MM.1S (cell line): Measurements from ENCODE around the gene CCZ1.
"Not testable (repeated sequence)": the region's sequence is repeated elsewhere in the genome, so short reads cannot be mapped to it uniquely, and the experiment has no call there.

Experiments
- CTCF ChIP-seq: fragments of 300-600 bp; sonication (generic); IDR thresholded peaks from 2 replicates; pipeline ENCODE4 v1.5.1; 2016; ENCODE audit warnings: antibody characterized with exemption, low read length, mixed read lengths
- EZH2 ChIP-seq: fragments of 300-600 bp; sonication (generic); optimal IDR thresholded peaks from 2 replicates; pipeline ENCODE3; 2017; ENCODE audit warnings: low read depth, mild to moderate bottlenecking, antibody characterized with exemption, low read length, mixed read lengths

- TF ChIP-seq CTCF, EZH2: not testable (repeated sequence)
These were observed 32.7 kb downstream of the CCZ1 start for GRCh38 chr7:5931250-5931649.
